AG10803 (cell line): Measurements from ENCODE around the gene PKHD1.

Source experiments
- DNase-seq: peaks from one replicate; pipeline ENCODE4 v3.0.0; 2010; ENCODE audit warnings: low read depth
- H3K4me3 ChIP-seq: 2 replicates; pipeline ENCODE4 v1.5.1; 2011; ENCODE audit warnings: mild to moderate bottlenecking, low read length, control low read depth
- TF ChIP-seq, protein P1 (sequence below): conservative IDR thresholded peaks from 2 replicates; pipeline ENCODE4 v1.5.1; 2011; ENCODE audit warnings: mild to moderate bottlenecking, low read length, control low read depth, inconsistent platforms

The PKHD1 gene

GRCh38 chr6:51578362-51578761 is 509.1 kb downstream of the PKHD1 start:
- H3K4me3 ChIP-seq = no peak overlapping the region
- no peak for DNase-seq
- TF ChIP-seq, protein P1, sequence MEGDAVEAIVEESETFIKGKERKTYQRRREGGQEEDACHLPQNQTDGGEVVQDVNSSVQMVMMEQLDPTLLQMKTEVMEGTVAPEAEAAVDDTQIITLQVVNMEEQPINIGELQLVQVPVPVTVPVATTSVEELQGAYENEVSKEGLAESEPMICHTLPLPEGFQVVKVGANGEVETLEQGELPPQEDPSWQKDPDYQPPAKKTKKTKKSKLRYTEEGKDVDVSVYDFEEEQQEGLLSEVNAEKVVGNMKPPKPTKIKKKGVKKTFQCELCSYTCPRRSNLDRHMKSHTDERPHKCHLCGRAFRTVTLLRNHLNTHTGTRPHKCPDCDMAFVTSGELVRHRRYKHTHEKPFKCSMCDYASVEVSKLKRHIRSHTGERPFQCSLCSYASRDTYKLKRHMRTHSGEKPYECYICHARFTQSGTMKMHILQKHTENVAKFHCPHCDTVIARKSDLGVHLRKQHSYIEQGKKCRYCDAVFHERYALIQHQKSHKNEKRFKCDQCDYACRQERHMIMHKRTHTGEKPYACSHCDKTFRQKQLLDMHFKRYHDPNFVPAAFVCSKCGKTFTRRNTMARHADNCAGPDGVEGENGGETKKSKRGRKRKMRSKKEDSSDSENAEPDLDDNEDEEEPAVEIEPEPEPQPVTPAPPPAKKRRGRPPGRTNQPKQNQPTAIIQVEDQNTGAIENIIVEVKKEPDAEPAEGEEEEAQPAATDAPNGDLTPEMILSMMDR = no peak

GRCh38 chr6:51574040-51574439 is 513.4 kb downstream of the PKHD1 start:
- DNase-seq = no peak
- TF ChIP-seq, protein P1 = no peak
- no peak overlapping the region for H3K4me3 ChIP-seq

- no peak overlapping the region for H3K4me3 ChIP-seq
- TF ChIP-seq, protein P1 = no peak
- no peak for DNase-seq
These were observed 516.2 kb downstream of the PKHD1 start for GRCh38 chr6:51571168-51571567.

DNA sequence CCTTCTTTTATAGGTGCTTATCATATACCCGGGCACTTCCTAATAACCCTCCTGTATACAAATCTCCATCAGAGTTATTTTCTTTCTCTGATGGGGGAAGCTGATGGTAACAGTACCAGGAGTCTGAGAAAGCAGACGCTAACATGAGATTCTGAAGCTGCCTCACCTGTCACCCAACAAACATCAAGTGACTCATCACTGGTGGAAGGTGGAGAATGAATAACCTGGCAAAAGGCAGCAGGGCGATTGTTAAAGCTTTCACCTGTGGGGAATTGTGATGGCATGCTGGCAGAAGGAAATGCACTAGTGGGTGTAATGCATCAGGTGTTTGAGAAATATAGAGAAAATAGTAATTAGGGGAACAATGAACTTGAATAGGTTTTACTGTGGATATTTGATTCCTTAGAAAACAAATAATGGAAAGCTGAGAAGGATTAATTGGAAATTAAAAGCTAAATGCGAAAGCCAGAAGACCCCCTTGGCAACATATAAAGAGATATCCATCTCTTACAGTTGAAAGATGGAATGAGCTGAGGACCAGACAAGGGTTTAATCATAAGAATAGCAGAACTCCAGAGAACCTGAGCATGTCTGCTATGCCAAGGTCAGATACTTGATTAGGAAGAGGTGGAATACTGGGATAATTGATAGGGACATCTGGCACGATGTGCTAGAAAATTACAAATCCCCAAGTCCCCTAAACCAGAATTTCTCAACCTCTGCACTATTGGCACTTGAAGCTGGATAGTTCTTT is 517.1 kb downstream of the PKHD1 start:
- no peak for DNase-seq
- TF ChIP-seq, protein P1 = no peak
- H3K4me3 ChIP-seq = no peak overlapping the region

DNA sequence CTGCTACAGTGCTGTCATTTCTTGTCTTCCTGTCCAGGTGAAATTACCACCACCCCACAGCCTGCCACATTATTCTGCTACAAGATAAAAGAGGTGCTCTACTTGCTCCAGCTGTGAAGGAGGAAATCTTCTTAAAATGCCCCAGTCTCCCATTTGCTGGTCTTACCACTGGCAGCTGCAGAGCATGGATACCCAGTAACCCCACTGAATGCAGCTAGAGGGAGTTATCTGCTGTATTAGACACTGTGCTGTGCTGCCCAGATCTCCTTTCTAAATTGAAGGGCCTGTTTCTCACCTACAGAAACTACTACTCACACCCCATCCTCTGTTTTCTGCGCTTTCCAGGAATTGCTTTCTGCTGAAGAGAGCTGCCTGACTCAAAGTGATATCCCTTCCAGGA is 517.8 kb downstream of the PKHD1 start:
- no peak overlapping the region for H3K4me3 ChIP-seq
- DNase-seq = no peak
- TF ChIP-seq, protein P1 = no peak

GRCh38 chr6:51568771-51569170 is 518.6 kb downstream of the PKHD1 start:
- DNase-seq = no peak
- TF ChIP-seq, protein P1 = no peak
- H3K4me3 ChIP-seq = no peak overlapping the region

DNA sequence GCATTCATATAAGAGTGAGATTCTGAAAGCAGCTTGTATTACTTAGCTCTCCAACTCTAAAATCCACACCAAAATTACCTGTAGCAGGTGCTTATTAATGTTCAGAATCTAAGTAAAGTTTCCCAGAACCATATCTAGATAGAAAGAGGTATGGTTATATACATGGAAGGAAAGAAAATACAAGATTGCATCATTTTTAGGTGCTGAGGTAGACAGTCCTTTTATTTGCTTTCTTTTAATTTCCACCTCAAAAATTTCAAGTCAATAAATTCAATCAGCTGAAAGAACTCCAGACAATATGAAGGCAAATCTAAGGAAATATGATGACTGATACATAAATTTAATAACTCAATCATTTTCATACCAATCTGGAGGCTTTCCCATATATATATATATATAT is 521.9 kb downstream of the PKHD1 start:
- TF ChIP-seq, protein P1 = no peak
- no peak overlapping the region for H3K4me3 ChIP-seq
- no peak for DNase-seq
